ENCODE measurements around the gene SMC6. TPM values are rescaled to one million over a fixed set of nuclear protein-coding genes. Genes with fewer than 3 reads are reported as not detected.

SMC6 gene
- total RNA-seq, 2 donors from 2014 or later: 8.8 to 36.1 TPM

DNA sequence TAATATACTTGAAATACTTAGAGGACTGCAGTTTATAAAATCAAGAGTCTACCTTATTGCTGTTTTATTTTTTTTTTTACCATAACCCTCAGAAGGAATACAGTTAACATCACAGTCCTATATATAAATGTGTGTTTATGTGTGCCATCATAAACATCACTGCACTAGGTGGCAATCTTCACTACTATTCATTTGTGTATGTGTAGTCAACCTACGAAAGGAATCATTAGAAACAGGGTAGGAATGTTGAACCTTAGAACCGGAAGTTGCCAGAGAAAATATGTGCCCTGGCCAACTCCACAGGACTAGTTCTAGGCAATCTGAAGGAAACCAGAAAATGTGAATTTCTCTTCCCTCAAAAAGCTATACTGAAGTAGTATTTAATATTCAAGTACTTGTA lies 3.7 kb upstream of the SMC6 start:
- no peaks in the 10 kb centered on the region for H3K9me3 ChIP-seq
- no peak for TF ChIP-seq POLR2A (IDR thresholded peaks at IDR 0.05)
- no peak for TF ChIP-seq POLR2AphosphoS5 (IDR thresholded peaks at IDR 0.05)
- TF ChIP-seq, protein P1, sequence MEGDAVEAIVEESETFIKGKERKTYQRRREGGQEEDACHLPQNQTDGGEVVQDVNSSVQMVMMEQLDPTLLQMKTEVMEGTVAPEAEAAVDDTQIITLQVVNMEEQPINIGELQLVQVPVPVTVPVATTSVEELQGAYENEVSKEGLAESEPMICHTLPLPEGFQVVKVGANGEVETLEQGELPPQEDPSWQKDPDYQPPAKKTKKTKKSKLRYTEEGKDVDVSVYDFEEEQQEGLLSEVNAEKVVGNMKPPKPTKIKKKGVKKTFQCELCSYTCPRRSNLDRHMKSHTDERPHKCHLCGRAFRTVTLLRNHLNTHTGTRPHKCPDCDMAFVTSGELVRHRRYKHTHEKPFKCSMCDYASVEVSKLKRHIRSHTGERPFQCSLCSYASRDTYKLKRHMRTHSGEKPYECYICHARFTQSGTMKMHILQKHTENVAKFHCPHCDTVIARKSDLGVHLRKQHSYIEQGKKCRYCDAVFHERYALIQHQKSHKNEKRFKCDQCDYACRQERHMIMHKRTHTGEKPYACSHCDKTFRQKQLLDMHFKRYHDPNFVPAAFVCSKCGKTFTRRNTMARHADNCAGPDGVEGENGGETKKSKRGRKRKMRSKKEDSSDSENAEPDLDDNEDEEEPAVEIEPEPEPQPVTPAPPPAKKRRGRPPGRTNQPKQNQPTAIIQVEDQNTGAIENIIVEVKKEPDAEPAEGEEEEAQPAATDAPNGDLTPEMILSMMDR (IDR thresholded peaks at IDR 0.05): no peak
- H3K27me3 ChIP-seq (replicated peaks; ENCODE audit: insufficient read depth): no peaks in the 10 kb centered on the region
- WGBS: 36% methylated on average over 2 of the region's 2 CpGs
- intact Hi-C loops (cut with DNase I): loop anchor here (10.0 kb wide), 1 partner anchor 1093 kb away; the partner anchor contains the start of gene CYRIA
- no peaks in the 10 kb centered on the region for H3K4me1 ChIP-seq (replicated peaks)
- DNase-seq (ENCODE audit: low spot score): no peak
- no peak overlapping the region for H3K27ac ChIP-seq
- no peaks in the 10 kb centered on the region for H3K36me3 ChIP-seq
- no peak overlapping the region for H3K4me3 ChIP-seq

GRCh38 chr2:17756668-17757067 lies 3.1 kb upstream of the SMC6 start:
- intact Hi-C loops (cut with DNase I): loop anchor here (10.0 kb wide), 1 partner anchor 1092 kb away; the partner anchor contains the start of gene CYRIA
- Histone ChIP-seq H3K27ac (no peak overlapping the region), H3K27me3 (replicated peaks; ENCODE audit: insufficient read depth) (no peaks in the 10 kb centered on the region), H3K4me3 (no peak overlapping the region), H3K36me3 (no peaks in the 10 kb centered on the region), H3K9me3 (no peaks in the 10 kb centered on the region), H3K4me1 (replicated peaks) (no peaks in the 10 kb centered on the region)
- no peak for TF ChIP-seq POLR2A (IDR thresholded peaks at IDR 0.05)
- TF ChIP-seq, protein P1 (IDR thresholded peaks at IDR 0.05): no peak
- TF ChIP-seq POLR2AphosphoS5 (IDR thresholded peaks at IDR 0.05): no peak
- 68% methylated on average over 6 of the region's 6 CpGs for WGBS
- DNase-seq (ENCODE audit: low spot score): no peak

DNA sequence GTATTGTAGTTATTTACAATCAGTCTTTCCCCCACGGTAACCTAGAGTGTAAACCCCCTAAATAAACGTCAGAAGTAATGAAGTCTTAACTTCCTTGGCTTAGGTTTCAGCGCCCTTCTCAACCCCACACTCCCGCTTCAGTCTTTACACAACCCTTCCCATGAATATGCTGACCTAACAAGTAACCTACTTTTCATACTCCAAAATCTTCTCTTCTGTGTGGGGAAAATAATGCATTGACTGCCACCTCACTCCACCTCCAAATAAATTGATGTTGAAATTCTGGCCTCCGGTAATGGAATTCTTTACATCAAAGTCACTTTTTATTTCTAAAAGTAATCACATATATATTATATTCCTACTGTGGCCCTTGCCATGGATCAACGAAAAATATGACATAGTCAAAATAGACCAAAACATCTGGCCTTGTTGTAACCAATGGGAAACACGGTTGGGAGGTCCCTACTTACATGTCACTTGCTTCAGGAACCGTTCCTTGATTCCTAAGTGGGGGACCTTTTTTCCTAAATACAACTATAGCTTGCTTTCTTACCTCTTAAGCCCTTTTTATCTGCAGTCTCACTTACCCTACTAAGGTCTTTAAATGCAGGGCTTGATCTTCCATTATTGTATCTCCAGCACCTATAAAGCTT lies 1.3 kb upstream of the SMC6 start:
- TF ChIP-seq, protein P1 (IDR thresholded peaks at IDR 0.05): no peak
- TF ChIP-seq POLR2A (IDR thresholded peaks at IDR 0.05): no peak
- TF ChIP-seq POLR2AphosphoS5 (IDR thresholded peaks at IDR 0.05): no peak
- WGBS: 17% methylated on average over 8 of the region's 8 CpGs
- Histone ChIP-seq H3K4me3 (peak overlapping the region; percentile 93 to 97), H3K4me1 (replicated peaks) (no peaks in the 10 kb centered on the region), H3K9me3 (no peaks in the 10 kb centered on the region), H3K36me3 (no peaks in the 10 kb centered on the region), H3K27ac (no peak overlapping the region), H3K27me3 (replicated peaks; ENCODE audit: insufficient read depth) (no peaks in the 10 kb centered on the region)
- no peak for DNase-seq (ENCODE audit: low spot score)
- intact Hi-C loops (cut with DNase I): loop anchor here (10.0 kb wide), 1 partner anchor 1090 kb away; the partner anchor contains the start of gene CYRIA

DNA sequence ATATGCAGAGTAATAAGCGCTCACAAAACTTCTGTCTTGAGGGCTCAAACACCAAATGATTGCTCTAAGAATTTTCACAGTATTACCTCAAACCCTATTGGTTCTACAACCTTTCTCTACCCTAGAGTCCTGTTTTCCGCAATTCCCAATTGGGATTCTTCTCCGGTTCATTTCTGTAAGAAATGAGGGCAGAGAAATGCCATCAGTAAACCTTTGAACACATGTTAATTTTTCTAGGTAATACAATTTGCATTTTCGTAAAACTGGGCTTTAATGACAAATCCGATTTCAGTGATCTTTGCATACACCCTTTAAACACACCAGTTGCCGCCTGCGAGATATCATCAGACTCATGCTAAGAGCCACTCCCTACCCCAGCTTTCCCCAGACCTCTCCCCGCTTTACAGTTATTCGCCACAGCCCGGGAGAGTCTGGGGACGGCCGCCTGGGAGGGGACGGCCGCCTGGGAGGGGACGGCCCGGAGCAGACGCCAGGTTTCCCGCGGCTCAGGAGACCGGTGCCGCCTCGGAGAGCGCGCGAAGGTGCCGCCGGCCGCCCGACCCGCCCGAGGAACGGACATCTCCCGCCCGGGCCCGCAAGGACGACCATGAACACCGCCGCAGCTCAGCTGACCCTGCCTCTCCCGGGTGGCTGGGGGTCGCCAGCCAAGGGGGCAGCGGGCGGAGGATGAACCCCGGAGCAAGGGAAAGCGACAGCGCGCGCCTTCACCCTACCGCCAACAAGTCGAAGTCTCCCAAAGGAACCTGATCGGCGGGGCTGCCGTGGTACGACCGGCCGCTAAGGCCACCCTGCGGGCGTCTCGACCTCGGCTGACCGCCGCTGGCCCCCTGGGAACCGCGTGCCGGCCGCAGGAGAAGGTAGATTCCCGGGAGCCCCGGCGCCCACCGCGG lies 463 bp downstream of the SMC6 start:
- no peaks in the 10 kb centered on the region for H3K9me3 ChIP-seq
- H3K27me3 ChIP-seq (replicated peaks; ENCODE audit: insufficient read depth): no peaks in the 10 kb centered on the region
- 2% methylated on average over 46 of the region's 70 CpGs for WGBS
- peak overlapping the region; percentile 96 to 97 for H3K27ac ChIP-seq
- TF ChIP-seq, protein P1 (IDR thresholded peaks at IDR 0.05): no peak
- TF ChIP-seq POLR2A (IDR thresholded peaks at IDR 0.05): peak; percentile 38
- no peaks in the 10 kb centered on the region for H3K4me1 ChIP-seq (replicated peaks)
- H3K36me3 ChIP-seq: no peaks in the 10 kb centered on the region
- H3K4me3 ChIP-seq: peak overlapping the region; percentile 93 to 97
- intact Hi-C loops (cut with DNase I): loop anchor here (10.0 kb wide), 1 partner anchor 1088 kb away; the partner anchor contains the start of gene CYRIA
- peak; percentile 23 for DNase-seq (ENCODE audit: low spot score)

All from prostate gland (tissue), 2 donors.